KMS-11 (cell line): ENCODE measurements around the gene SCG2.

Experiments
- H2AFZ ChIP-seq: fragments of 200-600 bp; sonication (generic); 2 replicates; pipeline ENCODE4 v1.6.1; 2016; ENCODE audit warnings: antibody characterized with exemption, mixed run types, low read depth
- H3K27ac ChIP-seq: fragments of 200-600 bp; sonication (generic); 2 replicates; pipeline ENCODE4 v1.6.1; 2016; ENCODE audit warnings: mild to moderate bottlenecking, mixed run types
- H3K27me3 ChIP-seq: fragments of 200-600 bp; sonication (generic); 2 replicates; pipeline ENCODE4 v1.6.1; 2017; ENCODE audit warnings: mild to moderate bottlenecking, low read depth, mixed run types, moderate library complexity; ENCODE audit not compliant: insufficient read depth
- H3K36me3 ChIP-seq: fragments of 200-600 bp; sonication (generic); 2 replicates; pipeline ENCODE4 v1.6.1; 2017; ENCODE audit warnings: mild to moderate bottlenecking, mixed run types; ENCODE audit not compliant: insufficient read depth
- H3K4me1 ChIP-seq: fragments of 200-600 bp; sonication (generic); 2 replicates; pipeline ENCODE4 v1.6.1; 2016; ENCODE audit warnings: mild to moderate bottlenecking, low read depth, mixed run types; ENCODE audit not compliant: poor library complexity, severe bottlenecking
- H3K4me2 ChIP-seq: fragments of 200-600 bp; sonication (generic); 2 replicates; pipeline ENCODE4 v1.7.0; 2016; ENCODE audit warnings: mild to moderate bottlenecking, mixed run types
- H3K4me3 ChIP-seq: fragments of 200-600 bp; sonication (generic); IDR thresholded peaks from 2 replicates; pipeline ENCODE4 v1.6.1; 2017; ENCODE audit warnings: low read depth, low read length, mixed read lengths; ENCODE audit not compliant: insufficient read depth
- H3K79me2 ChIP-seq: fragments of 200-600 bp; sonication (generic); 2 replicates; pipeline ENCODE4 v1.6.1; 2016; ENCODE audit warnings: low read depth, mixed run types; ENCODE audit not compliant: insufficient read depth
- H3K9ac ChIP-seq: fragments of 200-600 bp; sonication (generic); 2 replicates; pipeline ENCODE4 v1.6.1; 2016; ENCODE audit warnings: mild to moderate bottlenecking, mixed run types
- H4K20me1 ChIP-seq: fragments of 200-600 bp; sonication (generic); 2 replicates; pipeline ENCODE4 v1.6.1; 2016; ENCODE audit warnings: mild to moderate bottlenecking, mixed run types; ENCODE audit not compliant: insufficient read depth
- CTCF ChIP-seq: fragments of 200-600 bp; sonication (generic); conservative IDR thresholded peaks from 2 replicates; pipeline ENCODE4 v1.6.1; 2017; ENCODE audit warnings: low read depth, mild to moderate bottlenecking, antibody characterized with exemption, low read length, moderate library complexity, mixed read lengths

Gene SCG2

GRCh38 chr2:223619486-223620129 is 17.4 kb upstream of the SCG2 start:
- no peaks in the 10 kb centered on the region for H3K79me2 ChIP-seq
- no peak overlapping the region for H3K4me3 ChIP-seq
- no peak overlapping the region for H3K9ac ChIP-seq
- H3K4me2 ChIP-seq = no peak overlapping the region
- no peaks in the 10 kb centered on the region for H4K20me1 ChIP-seq
- H3K27ac ChIP-seq = no peak overlapping the region
- no peaks in the 10 kb centered on the region for H3K36me3 ChIP-seq
- H3K27me3 ChIP-seq = no peaks in the 10 kb centered on the region
- no peak overlapping the region for H2AFZ ChIP-seq
- no peak for TF ChIP-seq CTCF
- H3K4me1 ChIP-seq = no peaks in the 10 kb centered on the region

- H3K9ac ChIP-seq = no peak overlapping the region
- TF ChIP-seq CTCF = no peak
- no peaks in the 10 kb centered on the region for H3K79me2 ChIP-seq
- H2AFZ ChIP-seq = no peak overlapping the region
- H3K27me3 ChIP-seq = no peaks in the 10 kb centered on the region
- H3K4me2 ChIP-seq = no peak overlapping the region
- no peaks in the 10 kb centered on the region for H3K4me1 ChIP-seq
- no peaks in the 10 kb centered on the region for H3K36me3 ChIP-seq
- no peaks in the 10 kb centered on the region for H4K20me1 ChIP-seq
- no peak overlapping the region for H3K27ac ChIP-seq
- no peak overlapping the region for H3K4me3 ChIP-seq
Observed at GRCh38 chr2:223618172-223619035, 16.2 kb upstream of the SCG2 start.

GRCh38 chr2:223614534-223614933 is 12.4 kb upstream of the SCG2 start:
- Histone ChIP-seq H3K4me2 (no peak overlapping the region), H2AFZ (no peak overlapping the region), H3K4me1 (no peaks in the 10 kb centered on the region), H3K4me3 (no peak overlapping the region), H3K27ac (no peak overlapping the region), H3K79me2 (no peaks in the 10 kb centered on the region), H3K36me3 (no peaks in the 10 kb centered on the region), H4K20me1 (no peaks in the 10 kb centered on the region), H3K9ac (no peak overlapping the region), H3K27me3 (no peaks in the 10 kb centered on the region)
- no peak for TF ChIP-seq CTCF

GRCh38 chr2:223613017-223613950 is 11.1 kb upstream of the SCG2 start:
- H3K9ac ChIP-seq = no peak overlapping the region

More at GRCh38 chr2:223613017-223613950, 11.1 kb upstream of the SCG2 start:
- Histone ChIP-seq H4K20me1 (no peaks in the 10 kb centered on the region), H3K27ac (no peak overlapping the region), H2AFZ (no peak overlapping the region), H3K4me3 (no peak overlapping the region), H3K27me3 (no peaks in the 10 kb centered on the region), H3K4me2 (no peak overlapping the region), H3K4me1 (no peaks in the 10 kb centered on the region), H3K79me2 (no peaks in the 10 kb centered on the region), H3K36me3 (no peaks in the 10 kb centered on the region)
- no peak for TF ChIP-seq CTCF
